HG02884 (cell line): ENCODE measurements around the gene ST6GALNAC2.
"Not testable (repeated sequence)": the region's sequence is repeated elsewhere in the genome, so short reads cannot be mapped to it uniquely, and the experiment has no call there.

Experiments used
- ATAC-seq: cut with Tn5 transposase; IDR thresholded peaks from one replicate; pipeline ENCODE4 v1.9.1; 2021; ENCODE audit warnings: mild to moderate bottlenecking, moderate library complexity; ENCODE audit not compliant: unreplicated experiment

ST6GALNAC2 gene

DNA sequence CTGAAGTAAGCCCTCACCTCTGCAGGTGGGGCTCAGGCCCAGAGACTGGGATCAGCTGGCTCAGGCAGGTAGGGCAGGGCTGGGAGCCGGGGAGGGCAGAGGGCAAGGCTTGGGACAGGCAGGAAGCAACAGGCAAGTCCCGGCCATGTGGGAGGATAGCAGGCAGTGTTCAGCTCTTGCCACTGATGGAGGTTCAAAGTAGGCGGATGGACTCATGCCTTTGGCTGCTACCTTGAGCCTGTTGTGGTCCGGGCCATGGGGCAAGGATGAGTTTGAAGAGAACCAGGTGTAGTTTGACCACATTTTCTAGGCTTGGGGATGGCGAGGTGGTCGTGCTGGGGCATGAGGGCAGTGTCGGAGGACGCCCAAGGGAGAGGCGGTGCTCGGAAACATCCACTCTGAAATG is 43.1 kb downstream of the ST6GALNAC2 start:
- ATAC-seq: no peak

DNA sequence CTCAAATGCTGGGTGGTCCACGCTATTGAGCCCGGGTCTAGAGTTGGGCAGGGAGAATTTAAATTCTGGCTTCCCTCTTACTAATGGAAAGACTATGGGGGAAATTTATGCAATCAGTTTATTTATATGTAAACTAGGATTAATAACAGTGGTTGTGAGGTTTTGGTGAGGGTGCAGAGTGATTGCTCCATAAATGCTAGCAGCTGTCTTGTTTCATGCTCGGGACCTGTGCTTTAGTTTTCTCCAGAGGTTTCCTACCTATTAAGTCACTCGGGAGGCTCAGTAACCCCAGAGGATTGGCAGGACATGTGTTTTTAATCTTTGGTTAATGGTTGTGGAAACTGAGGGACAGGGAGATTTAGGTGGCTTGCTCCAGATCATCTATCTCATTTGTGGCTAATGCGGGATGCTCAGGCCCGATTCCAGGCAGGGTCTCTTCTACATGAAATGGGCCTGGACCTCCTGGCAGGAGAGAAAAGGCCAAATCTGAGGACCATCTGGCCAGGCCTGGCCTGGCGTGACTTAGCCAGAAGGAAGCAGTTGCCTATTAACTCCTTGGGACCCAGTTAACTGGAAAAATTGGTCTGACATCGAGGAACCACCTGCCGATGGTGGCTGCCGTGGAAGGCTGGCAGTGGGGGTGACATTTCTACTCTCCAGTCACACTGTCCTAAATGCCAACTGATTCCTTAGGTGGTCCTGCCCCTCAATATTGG is 43.8 kb downstream of the ST6GALNAC2 start:
- no peak for ATAC-seq

DNA sequence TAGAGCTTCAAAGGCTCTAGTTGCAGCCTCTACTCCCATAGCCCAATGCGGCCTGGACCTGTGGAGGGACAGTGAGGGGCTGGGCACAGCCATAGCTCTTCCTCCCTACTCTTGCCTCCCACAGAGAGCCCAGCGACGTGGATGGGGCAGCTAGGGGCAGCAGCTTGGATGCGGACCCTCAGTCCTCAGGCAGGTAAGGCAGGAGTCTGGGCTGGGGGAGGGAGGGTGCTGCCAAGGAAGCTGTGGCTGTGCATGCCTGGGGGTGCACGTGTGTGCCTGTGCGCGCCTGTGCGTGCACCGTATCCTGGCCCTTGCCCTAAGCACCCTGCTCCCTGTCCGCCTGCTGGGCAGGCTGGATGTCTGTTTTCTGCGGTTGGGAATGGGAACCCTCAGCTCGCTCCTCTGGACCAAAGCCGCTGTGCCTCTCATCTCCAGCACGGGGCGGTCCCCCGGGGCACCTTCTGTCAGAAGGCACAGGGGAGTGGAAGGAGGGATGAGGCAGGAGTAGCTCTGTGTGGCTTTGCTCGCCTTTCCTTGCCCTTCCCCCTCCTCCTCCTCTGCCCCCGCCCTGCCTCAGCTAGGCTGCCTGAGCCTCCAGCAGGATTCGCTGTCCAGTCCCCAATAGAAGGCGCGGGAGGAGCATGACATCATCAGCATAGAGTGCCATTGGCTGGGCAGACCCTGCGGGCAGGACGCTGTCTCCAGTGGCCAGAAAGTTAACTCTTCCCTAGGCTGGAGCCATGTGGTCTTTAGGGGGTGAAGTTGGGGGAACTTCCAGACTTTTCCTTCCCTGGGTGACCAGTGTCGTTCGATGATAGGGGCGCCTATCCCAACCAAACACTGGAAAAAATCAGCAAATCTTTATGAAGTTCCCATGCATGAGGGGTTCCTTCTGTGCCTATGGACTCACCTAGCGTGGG is 45.0 kb downstream of the ST6GALNAC2 start:
- no peak for ATAC-seq

DNA sequence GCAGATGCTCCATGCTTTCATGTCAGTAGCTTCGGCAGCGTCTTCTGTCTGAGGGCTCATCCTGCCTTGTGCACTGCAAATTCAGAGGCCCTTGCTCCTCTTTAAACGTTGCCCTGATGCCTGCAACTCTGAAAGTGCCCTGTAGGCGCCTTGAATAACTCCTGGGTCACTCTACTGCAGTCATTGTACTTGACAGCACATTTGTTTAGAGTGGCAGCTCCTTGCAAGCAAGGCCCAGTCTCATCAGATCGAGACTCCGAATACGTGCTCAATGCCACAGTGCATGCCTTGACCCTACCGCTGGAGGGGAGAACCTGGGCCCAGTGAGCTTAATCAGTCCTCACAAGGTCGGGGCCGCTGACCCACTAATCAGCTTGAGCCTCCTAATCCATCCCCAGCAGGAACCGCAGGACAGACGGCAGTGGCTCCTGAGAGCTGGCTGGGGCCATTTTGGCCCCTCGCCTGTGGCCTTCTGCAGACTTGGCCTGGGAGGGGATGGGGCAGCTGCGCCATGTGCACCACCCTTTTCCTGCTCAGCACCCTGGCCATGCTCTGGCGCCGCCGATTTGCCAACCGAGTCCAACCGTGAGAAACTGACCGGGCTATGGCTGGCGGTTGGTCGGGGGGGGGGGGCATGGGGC is 45.9 kb downstream of the ST6GALNAC2 start, which contains the start of gene PRCD:
Gene PRCD, plus strand, starts transcription at position 414 of the 641 bp plus-strand sequence. Its CDS starts 98 bp downstream, at position 512.
- no peak for ATAC-seq

DNA sequence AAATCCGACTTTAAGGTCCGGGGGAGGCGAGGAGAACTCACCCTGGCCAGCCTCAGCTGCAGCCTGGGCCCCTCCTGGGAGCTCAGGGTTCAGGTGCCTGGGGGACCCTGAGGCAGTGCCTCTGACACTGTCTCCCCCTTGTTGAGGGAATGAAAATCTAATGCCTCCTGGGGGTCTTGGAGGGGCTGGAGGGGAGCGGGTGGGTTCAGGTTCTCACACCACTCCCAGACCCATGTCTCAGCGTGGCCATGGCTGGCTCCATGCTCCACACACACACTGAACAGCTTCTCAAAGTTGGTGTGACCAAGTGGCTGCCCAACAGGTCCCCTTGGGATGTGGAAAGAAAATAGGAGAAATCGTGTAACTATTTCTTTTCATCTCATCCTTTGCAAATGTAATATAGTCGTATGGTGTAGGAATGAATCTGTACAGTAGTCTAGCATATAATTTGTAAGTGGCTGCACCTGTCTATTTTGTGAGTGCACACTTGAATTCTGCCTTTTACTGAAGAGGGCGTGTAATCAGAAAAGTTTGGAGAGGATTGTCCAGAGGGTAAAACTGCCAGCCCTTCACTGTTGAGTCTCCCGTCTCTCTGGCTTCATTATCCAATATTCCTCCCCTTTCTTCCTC is 46.6 kb downstream of the ST6GALNAC2 start:
- ATAC-seq: no peak

DNA sequence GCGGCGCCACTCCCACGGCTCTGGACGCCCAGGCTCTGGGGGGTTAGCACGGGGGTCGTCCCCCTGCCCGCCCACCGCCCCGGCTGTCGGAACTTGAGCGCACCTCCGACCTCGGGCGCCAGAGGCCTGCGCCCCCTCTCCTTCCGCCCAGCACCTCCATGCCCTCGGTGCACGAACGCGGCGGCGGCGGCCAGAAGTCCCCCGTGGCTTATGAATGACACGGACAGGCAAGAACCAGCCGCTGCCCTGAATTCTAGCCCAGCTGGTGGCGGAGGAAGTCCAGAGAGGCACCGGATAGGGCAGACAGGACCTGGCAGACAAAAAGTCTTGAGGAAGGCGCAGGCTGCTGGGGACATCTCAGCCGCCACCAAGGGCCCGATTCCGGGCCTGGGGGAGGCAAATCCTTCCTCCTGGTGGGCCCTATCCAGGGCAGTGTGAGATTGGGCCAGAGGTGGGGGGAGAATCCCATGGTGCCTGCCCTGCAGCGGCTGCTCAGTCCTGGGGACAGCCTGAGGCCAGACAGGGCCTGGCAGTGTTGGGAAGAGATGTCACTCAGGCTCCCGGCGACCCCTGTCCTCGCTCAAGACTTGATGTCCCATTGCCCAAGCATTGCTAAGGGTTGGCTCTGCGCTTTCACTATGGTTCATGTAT is 47.3 kb downstream of the ST6GALNAC2 start:
- no peak for ATAC-seq

DNA sequence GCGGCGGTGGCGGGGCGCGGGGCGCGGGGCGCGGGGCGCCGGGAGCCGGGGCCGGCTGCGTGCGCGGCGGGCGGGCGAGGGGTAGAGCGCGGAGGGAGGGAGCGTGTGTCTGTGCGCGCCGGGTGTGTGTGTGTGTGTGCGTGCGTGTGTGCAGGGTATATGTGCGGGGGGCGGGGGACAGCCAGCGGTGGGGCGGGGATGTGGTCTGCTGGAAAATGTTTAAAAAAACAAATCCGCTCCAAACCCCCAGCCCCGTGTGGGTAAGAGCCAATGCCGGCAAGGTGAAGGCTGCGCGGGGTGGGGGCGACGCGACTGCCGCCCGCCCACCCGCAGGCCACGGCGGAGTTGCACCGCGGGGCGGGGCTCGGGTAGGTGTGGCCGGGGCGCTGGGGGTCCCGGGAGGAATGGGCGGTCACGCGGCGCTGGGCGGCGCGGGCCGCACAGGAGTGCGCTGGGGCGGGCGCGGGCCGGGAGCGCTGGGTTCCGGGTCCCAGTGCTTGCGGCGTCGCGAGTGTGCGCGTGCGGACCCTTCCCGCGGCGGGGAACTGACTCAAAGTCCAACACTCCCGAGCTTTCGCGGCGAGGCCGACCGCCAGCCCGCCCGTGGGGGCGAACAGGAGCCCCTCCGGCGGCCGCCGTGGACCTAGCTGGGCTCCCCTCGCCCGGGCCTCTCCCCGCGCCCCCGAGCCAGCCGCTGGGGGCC is 47.9 kb downstream of the ST6GALNAC2 start, which contains the start of gene CYGB:
Gene CYGB, minus strand, starts transcription at position 132 of the 703 bp plus-strand sequence. CDS start 167 bp downstream, outside the sequence.
- ATAC-seq: no peak

DNA sequence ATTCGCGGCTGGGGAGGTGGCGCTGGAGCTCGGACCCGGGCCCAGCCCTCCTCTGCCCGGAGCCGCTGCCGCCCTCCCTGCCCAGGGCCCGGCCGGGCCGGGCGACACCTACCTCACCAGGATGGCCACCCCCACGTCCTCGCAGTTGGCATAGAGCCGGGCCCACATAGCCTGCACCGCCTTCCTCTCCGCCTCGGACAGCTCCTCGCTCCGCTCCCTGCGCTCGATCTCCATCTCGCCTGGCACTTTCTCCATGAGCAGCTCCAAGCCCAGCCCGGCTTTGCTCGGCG is 48.4 kb downstream of the ST6GALNAC2 start:
- ATAC-seq: no peak

DNA sequence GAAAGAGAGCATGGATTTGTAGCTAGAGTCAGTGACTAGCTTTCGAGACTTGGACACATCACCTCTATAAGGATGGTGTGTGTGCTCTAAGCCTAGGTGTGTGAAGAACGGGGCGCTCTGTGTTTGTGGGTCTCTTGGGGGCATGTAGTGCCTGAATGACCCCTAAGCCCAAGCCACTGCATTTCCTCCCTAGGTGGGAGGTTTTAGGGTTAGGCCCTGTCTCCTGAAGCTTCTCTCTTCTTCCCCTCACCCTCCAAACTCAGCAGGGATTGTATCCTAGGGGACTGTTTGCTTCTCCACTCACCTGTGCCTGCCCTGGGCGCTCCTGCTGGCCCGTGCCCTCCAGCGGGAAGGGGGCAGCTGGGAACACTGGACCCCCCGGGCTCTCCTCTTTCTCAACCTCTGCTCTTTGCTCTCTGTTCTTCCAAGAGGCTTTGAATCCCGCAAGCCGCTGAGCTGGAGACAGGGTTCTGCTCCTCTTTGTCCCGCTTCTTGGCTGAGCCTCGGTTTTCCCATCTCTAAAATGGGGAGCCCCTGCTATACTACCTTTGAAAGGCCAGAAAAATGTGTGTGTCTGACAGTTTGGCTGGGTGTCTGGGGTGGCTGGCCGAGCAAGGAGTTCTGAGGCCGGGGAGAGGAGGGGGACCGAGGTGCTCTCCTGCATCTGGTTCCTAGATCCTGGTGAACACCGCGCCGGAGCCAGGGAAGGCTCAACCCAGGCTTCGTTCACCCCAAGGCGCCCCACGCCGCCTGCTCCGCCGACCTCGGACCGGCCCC is 49.0 kb downstream of the ST6GALNAC2 start:
- no peak for ATAC-seq

DNA sequence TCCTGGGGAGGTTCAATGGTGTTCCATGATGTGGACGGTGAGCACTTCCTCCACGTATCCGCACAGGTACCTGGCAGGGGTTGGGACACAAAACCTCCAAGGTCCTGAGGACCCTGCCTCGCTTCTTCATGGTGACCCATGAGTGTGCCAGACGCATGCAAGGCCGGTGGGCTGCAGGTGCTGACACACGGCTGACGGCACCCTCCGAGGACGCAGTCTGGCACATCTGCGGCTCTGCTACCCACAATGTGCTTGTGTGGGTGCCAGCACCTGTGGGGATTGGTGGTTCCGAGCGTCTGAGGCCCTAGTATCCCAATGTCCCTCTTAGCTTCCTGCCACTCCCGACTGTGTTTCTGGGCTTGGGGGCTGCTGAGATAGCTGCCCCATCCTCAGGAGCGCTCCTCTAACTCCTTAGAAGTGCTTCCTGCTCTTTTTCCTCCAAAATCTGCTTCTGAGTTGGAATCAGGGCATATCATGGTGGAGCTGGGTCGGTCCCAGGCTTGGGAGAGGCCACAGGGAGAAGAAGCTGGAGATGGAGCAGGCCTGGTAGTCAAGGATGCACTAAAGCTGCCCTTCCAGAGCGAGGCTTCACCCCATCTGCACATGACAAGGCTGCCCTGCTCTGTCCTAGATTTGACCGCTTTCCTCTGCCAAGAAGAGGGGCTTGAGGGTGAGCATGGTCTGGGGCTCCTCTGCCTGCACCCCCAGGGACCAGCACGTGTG is 49.7 kb downstream of the ST6GALNAC2 start:
- ATAC-seq: no peak

DNA sequence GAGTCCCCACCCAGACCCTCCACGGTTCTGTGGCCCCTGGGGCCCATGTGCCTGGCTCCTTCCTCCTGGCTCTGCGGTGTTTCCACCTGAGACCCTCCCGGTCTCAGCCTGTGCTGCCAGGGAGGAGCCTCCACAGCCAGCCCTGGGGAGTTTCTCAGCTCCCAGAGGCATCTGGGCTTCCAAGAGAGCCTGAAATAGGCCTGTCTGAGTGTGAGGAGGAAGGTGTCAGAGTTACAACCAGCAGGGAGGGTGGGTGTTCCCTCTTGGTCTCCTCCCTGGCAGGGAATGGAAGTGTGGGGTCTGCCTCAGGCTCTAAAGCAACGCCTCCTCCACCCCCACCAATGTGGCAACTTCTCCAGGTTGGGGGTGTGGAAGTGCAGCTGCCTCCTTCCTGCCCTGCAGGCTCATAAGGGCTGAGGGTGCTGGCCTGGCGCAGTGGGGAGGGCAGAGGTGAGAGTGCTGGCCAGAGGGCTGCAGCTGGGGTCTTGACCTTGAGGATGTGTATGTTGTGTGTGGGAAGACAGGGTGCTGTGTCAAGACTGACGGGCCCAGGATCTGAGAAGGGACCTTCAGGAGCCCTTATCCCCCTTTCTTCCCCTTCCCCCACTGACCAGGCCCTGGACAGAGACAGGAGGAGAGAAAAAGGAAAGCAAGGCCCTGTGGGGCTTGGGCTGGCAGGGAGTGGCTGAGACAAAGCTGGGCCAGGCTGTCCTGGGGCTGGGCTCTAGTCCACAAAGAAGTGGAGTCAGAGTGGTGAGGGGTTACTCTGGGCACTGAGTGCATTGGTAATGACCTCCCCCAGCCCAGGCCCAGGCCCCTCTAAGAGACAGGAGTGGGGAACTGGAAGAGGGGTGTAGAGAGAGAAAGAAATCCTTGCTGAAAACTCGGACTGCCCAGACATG is 50.6 kb downstream of the ST6GALNAC2 start:
- ATAC-seq: no peak

DNA sequence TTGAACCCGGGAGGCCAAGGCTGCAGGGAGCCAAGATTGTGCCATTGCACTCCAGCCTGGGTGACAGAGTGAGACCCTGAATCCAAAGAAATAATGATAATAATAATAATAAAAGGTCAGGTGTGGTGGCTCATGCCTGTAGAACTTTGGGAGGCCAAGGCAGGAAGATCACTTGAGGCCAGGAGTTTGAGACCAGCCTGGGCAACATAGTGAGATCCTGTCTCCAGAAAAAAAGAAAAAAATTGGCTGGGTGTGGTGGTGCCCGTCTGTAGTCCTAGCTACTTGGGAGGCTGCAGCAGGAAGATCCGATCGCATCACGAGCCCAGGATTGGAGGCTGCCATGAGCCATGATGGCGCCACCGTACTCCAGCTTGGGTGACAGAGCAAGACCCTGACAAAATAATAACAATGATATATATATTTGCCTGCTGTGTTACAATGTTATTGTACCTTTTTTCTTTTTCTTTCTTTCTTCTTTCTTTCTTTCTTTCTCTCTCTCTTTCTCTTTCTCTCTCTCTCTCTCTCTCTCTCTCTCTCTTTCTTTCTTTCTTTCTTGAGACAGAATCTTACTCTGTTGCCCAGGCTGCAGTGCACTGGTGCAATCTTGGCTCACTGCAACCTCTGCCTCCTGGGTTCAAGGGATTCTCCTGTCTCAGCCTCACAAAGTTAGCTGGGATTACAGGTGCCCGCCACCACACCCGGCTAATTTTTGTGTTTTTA is 51.9 kb downstream of the ST6GALNAC2 start:
- not testable (repeated sequence) for ATAC-seq

DNA sequence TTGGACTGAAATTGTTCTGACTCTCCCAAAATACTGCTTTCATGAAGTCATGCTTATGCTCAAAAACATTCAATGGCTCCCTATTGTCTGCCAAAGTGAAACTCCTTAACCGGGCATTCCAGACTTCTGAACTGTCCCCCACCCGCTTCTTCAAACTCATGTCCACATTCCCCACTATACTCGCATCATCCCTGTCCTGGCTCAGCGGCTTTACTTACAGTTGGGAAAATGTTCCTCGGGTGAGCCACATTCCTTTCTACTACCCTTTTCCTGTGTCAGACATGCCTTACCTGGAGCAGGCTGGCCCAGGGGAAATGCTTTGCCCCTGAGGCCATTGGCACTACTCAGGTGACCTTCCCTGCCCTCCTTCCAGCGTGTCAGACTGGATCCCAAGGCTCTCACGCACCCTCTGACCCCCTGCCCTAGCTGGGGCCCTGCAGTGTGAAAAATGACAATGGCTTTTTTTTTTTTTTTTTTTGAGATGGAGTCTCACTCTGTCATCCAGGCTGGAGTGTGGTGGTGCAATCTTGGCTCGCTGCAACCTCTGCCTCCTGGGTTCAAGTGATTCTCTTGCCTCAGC is 53.5 kb downstream of the ST6GALNAC2 start:
- ATAC-seq: no peak

DNA sequence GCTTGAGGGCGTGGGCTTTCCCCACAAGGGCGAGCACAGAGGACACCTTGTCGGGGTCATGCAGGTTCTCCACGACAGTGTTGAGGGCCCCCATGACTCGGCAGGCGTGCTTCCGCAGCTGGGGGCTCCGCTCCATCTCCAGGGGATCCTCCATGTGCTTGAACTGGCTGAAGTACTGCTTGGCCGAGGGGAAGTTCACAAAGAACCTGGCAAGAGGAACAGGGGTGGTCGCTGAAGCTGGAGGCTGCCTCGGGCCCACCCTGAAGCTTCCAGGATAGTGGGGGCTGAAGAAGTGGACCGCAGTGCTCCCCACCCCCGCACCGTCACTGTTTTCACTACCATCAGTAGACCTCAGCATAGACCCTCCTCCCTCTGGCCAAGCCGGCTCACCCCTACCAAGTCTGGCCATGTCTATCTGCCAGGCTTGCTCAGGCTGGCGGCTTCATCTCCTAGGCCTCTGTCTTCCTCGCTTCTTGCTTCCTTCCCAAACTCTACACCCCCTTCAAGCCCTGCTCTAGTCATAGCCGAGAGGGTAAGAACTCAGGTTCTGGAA is 54.1 kb downstream of the ST6GALNAC2 start:
- no peak for ATAC-seq

DNA sequence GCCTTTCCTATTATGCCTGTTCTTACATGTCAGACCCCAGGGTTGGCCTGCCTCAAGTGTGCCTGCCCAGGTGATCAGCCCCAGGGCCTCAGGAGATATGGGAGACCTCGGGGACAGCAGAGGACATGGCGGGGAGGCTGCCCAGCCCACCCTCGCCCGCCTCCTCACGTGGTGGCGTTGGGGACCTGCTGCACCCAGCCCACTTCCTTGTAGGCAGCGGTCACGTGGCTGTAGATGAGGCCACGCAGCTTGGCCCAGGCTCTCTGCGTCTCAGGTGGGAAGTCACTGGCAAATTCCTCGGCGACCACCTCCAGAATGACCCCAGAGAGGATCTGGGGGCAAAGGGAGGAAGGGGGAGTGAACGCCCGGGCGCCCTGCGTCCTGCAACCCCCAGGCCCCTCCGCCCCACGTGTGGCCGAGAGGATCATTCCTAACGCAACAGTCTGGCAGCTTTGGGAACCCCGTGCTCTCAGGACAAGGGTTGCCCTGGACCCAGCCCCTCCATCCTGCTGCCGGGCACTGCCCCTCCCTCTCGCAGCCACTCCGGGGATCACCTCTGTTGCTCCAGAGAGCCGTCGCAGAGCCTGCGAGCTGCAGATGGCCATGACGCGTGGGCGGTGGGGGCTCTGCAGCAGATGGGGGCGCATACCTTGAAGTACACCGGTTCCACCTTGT is 54.7 kb downstream of the ST6GALNAC2 start:
- ATAC-seq: no peak
